IPS DF 6.9 (cell line): Measurements from ENCODE around the gene DOK5.

Source experiments
- DNase-seq: peaks from one replicate; pipeline ENCODE4 v3.0.0-alpha.2; 2013; ENCODE audit warnings: low read depth, low spot score
- H3K27ac ChIP-seq: one replicate; pipeline ENCODE4 v1.5.1; 2013; ENCODE audit warnings: low read length, control low read depth
- H3K27me3 ChIP-seq: 2 replicates; pipeline ENCODE4 v1.6.1; 2013; ENCODE audit warnings: mild to moderate bottlenecking, low read length; ENCODE audit not compliant: control insufficient read depth, insufficient read depth
- H3K36me3 ChIP-seq: 2 replicates; pipeline ENCODE4 v1.6.1; 2013; ENCODE audit warnings: low read length; ENCODE audit not compliant: control insufficient read depth, insufficient read depth
- H3K4me1 ChIP-seq: 2 replicates; pipeline ENCODE4 v1.6.1; 2013; ENCODE audit warnings: low read length; ENCODE audit not compliant: control insufficient read depth, insufficient read depth
- H3K4me3 ChIP-seq: 2 replicates; pipeline ENCODE4 v1.5.1; 2013; ENCODE audit warnings: mild to moderate bottlenecking, low read length
- H3K9me3 ChIP-seq: 2 replicates; pipeline ENCODE4 v1.6.1; 2013; ENCODE audit warnings: low read length, inconsistent platforms; ENCODE audit not compliant: control insufficient read depth, insufficient read depth
- WGBS: extraction: QIAGEN DNeasy Blood & Tissue Kit; methylation state at CpG from one replicate; pipeline ENCODE4 v1.1.7; 2013; ENCODE audit warnings: mixed read lengths, missing lambda C conversion rate; ENCODE audit not compliant: insufficient read length, insufficient coverage; 5-methylcytosine and 5-hydroxymethylcytosine counted together

The DOK5 gene

GRCh38 chr20:54469293-54469692 lies 6.1 kb upstream of the DOK5 start:
- Histone ChIP-seq H3K36me3 (no peaks in the 10 kb centered on the region), H3K27ac (no peak overlapping the region), H3K4me3 (no peak overlapping the region), H3K9me3 (no peaks in the 10 kb centered on the region), H3K27me3 (no peaks in the 10 kb centered on the region), H3K4me1 (no peaks in the 10 kb centered on the region)
- DNase-seq = no peak
- no CpG with 5 or more reads among the region's 2 CpGs for WGBS

DNA sequence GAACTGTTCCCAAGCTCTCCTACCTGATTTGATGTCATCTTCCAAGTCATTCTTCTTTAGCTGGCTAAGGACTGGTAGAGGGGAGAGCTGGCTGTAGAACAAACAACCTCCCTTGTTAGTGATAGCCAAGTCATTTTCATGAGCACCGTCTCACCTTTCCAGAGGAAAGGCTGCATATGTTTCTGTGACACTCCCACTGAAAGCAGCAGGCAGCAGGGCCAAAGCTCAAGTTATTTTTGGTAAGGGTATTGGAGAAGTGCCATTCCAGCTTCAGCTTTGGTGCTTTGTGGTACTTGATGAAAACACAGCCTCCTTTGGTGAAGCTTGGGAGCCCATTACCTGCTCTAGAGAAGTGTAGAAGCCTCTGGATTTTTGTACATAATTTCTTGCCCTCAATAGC lies 5.4 kb upstream of the DOK5 start:
- no CpG with 5 or more reads among the region's 1 CpG for WGBS
- Histone ChIP-seq H3K4me1 (no peaks in the 10 kb centered on the region), H3K27me3 (no peaks in the 10 kb centered on the region), H3K9me3 (no peaks in the 10 kb centered on the region), H3K27ac (no peak overlapping the region), H3K36me3 (no peaks in the 10 kb centered on the region), H3K4me3 (no peak overlapping the region)
- no peak for DNase-seq

GRCh38 chr20:54470697-54471096 lies 4.7 kb upstream of the DOK5 start:
- no peaks in the 10 kb centered on the region for H3K27me3 ChIP-seq
- no peaks in the 10 kb centered on the region for H3K9me3 ChIP-seq
- no peaks in the 10 kb centered on the region for H3K36me3 ChIP-seq
- no peaks in the 10 kb centered on the region for H3K4me1 ChIP-seq
- DNase-seq = no peak
- no CpG with 5 or more reads among the region's 15 CpGs for WGBS
- H3K27ac ChIP-seq = no peak overlapping the region
- no peak overlapping the region for H3K4me3 ChIP-seq

DNA sequence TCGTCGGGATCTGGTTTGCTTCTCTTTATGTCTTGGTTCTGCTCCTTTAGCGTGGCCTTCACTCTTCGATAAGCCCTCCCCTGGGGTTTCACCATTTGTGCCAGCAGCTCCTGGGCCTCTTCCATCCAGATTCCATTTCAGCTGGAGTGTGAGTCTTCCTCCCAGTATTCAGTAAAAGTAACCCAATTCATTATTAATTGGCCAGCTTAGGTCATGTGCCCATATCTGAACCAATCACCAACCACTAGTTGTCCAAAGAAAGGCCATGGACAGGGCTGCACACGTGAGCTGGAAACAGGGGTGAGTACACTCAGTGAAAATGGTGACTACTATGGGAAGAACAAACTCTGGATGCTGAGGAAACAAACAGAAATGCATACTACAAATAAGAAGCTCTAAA lies 2.8 kb upstream of the DOK5 start:
- H3K36me3 ChIP-seq = no peaks in the 10 kb centered on the region
- H3K4me3 ChIP-seq = no peak overlapping the region
- peaks cover 3% of the 10 kb centered on the region; the same call in 1 of the 2 replicates for H3K27me3 ChIP-seq
- DNase-seq = no peak
- no peaks in the 10 kb centered on the region for H3K9me3 ChIP-seq
- WGBS = no CpG with 5 or more reads among the region's 5 CpGs
- H3K4me1 ChIP-seq = no peaks in the 10 kb centered on the region
- no peak overlapping the region for H3K27ac ChIP-seq

- H3K4me1 ChIP-seq = no peaks in the 10 kb centered on the region
- H3K36me3 ChIP-seq = no peaks in the 10 kb centered on the region
- DNase-seq = no peak
- H3K9me3 ChIP-seq = no peaks in the 10 kb centered on the region
- no CpG with 5 or more reads among the region's 7 CpGs for WGBS
- H3K4me3 ChIP-seq = no peak overlapping the region
- H3K27ac ChIP-seq = no peak overlapping the region
- peaks cover 3% of the 10 kb centered on the region; the same call in 1 of the 2 replicates for H3K27me3 ChIP-seq
These were observed 2.1 kb upstream of the DOK5 start for GRCh38 chr20:54473340-54473739.

GRCh38 chr20:54474046-54474445 lies 1.3 kb upstream of the DOK5 start:
- no peaks in the 10 kb centered on the region for H3K36me3 ChIP-seq
- DNase-seq = no peak
- H3K4me1 ChIP-seq = no peaks in the 10 kb centered on the region
- no CpG with 5 or more reads among the region's 3 CpGs for WGBS
- H3K9me3 ChIP-seq = no peaks in the 10 kb centered on the region
- H3K4me3 ChIP-seq = no peak overlapping the region
- peaks cover 3% of the 10 kb centered on the region; the same call in 1 of the 2 replicates for H3K27me3 ChIP-seq
- no peak overlapping the region for H3K27ac ChIP-seq

GRCh38 chr20:54474866-54475265 lies 527 bp upstream of the DOK5 start:
- no peak for DNase-seq
- H3K36me3 ChIP-seq = no peaks in the 10 kb centered on the region
- peak overlapping the region; percentile 80; the same call in 1 of the 2 replicates for H3K4me3 ChIP-seq
- H3K27ac ChIP-seq = no peak overlapping the region
- WGBS = no CpG with 5 or more reads among the region's 10 CpGs
- no peaks in the 10 kb centered on the region for H3K9me3 ChIP-seq
- H3K27me3 ChIP-seq = peaks cover 3% of the 10 kb centered on the region; the same call in 1 of the 2 replicates
- H3K4me1 ChIP-seq = no peaks in the 10 kb centered on the region; the same call in 1 of the 2 replicates

DNA sequence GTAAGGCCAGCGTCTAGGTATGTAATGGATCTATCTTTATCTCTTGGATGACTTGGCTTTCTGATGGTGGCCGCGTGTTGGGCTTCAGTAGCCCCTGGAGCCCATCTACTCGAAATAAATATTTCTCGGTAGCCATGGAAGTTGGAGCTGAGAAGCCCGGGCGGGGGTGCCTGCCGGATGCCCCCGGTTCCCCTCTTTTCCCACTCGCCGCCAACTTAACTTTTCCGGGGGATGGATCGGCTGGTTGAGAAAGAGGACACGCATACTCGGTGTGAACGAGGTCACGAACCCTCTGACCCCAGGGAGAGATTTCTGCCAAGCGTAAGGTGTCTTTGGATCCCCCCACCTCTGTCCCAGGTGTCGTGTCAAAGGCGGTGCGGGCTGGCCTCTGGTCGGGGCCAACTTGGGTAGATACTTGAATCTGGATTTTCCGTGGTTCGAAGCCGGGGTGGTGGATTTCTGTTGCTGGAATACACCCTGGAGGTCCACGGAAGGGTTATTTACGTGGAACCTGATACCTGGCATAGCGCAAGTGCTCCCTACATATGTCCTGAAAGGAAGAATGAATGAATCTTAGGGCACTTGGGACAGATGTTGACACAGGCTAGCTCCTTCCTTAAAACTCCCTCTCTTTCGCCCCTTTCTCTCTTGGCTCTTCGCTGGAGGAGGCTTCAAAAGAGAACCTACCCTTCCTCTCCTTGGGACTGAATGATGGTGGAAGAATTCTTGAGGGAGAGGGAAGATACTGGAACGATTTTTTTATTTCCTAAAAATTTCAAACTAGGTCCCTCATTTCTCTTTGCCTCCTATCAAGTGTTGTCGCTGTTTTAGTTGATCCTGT lies 996 bp downstream of the DOK5 start:
- Histone ChIP-seq H3K4me3 (peak overlapping the region; percentile 80), H3K9me3 (no peaks in the 10 kb centered on the region), H3K27ac (no peak overlapping the region), H3K4me1 (no peaks in the 10 kb centered on the region; the same call in 1 of the 2 replicates), H3K36me3 (no peaks in the 10 kb centered on the region), H3K27me3 (peaks cover 3% of the 10 kb centered on the region; the same call in 1 of the 2 replicates)
- WGBS = no CpG with 5 or more reads among the region's 32 CpGs
- DNase-seq = no peak

DNA sequence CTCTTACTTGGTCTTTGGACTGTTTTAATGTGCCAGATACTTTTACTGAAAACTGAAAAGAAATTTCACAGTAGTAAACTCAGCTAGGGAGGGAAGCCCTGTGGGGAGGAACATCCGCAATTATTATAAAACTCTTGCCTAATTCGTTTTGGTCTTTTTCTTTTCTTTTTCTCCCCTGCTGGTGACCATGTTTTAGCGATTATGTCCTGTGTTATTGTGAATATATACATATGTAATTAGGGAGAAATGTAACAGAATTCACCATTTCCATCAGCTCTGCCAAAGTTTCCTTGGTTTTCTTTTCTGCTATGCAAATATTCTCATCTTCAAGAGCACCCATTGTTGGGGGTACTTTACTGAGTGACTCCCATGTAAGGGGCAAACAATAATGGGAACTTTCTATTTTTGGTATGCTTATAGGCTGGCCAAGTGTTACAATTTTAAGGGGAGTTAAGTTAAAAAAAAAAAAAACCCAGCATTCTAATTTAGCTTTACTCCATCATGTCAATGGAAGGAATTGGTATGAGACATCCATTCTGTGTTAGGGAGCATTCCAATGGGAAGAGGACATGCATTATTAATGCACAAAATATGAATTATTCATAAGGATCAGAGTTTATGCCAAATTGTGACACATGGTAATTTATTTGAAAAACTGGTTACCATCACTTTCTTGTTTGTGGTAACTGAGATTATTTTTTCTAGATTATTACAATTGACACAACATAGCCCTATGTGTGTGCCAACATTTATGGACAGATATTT lies 2.0 kb downstream of the DOK5 start:
- WGBS = no CpG with 5 or more reads among the region's 3 CpGs
- no peak overlapping the region for H3K4me3 ChIP-seq
- H3K27me3 ChIP-seq = peaks cover 3% of the 10 kb centered on the region; the same call in 1 of the 2 replicates
- no peaks in the 10 kb centered on the region for H3K36me3 ChIP-seq
- no peaks in the 10 kb centered on the region for H3K9me3 ChIP-seq
- no peak overlapping the region for H3K27ac ChIP-seq
- no peaks in the 10 kb centered on the region; the same call in 1 of the 2 replicates for H3K4me1 ChIP-seq
- no peak for DNase-seq

DNA sequence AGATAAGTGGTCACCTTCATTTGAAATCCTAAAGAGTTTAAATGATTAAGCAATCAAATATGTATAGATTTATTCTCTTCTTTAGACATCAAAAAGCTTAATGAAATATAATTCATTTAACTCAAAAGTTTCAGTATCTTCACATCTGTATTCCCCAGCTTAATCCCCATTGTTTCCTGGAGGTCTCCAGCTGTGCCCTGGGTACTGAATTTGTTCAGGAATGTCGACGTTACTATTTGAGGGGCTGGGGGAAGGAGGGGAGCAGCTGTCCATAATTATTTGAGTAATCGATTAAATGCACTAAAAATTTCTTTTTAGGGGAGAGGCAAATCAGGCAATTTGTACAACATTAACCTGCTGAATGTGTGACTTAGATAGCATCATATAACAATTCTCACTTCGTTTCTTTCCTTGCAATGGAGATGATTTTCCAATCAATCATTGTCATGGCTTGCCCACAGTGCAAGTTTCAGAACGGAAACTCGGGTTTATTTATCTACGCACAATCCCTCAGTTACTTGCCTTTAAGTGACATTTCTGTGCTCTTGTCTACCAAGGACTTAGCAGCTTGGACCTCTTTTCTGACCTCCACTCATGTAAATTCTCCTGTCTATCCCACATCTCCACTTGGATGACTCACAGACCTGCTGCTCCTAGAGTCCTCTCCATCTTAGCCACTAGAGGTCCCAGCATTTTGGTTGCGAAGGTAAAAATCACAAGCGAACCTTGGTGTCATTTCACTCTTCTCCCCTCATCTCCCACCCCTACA lies 3.9 kb downstream of the DOK5 start:
- Histone ChIP-seq H3K9me3 (no peaks in the 10 kb centered on the region), H3K4me3 (no peak overlapping the region), H3K27ac (no peak overlapping the region), H3K36me3 (no peaks in the 10 kb centered on the region), H3K27me3 (peaks cover 3% of the 10 kb centered on the region; the same call in 1 of the 2 replicates), H3K4me1 (no peaks in the 10 kb centered on the region; the same call in 1 of the 2 replicates)
- WGBS = no CpG with 5 or more reads among the region's 9 CpGs
- DNase-seq = no peak
